Measurements from ENCODE around the gene CPLX4. TPM values are rescaled to one million over a fixed set of nuclear protein-coding genes. Genes with fewer than 3 reads are reported as not detected.

The CPLX4 gene
- total RNA-seq, 2 donors from 2014 or later: not detected

DNA sequence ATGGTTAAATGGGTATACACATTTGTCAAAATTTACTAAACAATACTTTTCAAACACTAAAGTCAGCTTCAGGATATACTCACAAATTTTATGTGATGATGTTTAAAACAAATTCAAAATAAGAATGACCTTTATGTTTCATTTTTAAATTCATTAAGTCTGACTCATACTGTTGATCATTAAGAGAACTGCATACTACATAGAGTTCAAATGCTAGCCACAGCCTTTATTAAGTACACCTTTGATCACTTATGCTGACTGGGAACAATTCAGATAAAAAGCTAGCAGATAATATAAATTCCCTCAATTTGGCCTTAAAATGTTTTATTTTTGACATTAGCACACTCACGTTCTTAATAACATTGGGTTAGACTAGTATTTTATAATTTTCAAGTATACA lies 26.5 kb upstream of the CPLX4 start:
- intact Hi-C loops (cut with DNase I): no loop called here
- H3K27ac ChIP-seq: no peak overlapping the region
- TF ChIP-seq, protein P1, sequence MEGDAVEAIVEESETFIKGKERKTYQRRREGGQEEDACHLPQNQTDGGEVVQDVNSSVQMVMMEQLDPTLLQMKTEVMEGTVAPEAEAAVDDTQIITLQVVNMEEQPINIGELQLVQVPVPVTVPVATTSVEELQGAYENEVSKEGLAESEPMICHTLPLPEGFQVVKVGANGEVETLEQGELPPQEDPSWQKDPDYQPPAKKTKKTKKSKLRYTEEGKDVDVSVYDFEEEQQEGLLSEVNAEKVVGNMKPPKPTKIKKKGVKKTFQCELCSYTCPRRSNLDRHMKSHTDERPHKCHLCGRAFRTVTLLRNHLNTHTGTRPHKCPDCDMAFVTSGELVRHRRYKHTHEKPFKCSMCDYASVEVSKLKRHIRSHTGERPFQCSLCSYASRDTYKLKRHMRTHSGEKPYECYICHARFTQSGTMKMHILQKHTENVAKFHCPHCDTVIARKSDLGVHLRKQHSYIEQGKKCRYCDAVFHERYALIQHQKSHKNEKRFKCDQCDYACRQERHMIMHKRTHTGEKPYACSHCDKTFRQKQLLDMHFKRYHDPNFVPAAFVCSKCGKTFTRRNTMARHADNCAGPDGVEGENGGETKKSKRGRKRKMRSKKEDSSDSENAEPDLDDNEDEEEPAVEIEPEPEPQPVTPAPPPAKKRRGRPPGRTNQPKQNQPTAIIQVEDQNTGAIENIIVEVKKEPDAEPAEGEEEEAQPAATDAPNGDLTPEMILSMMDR (IDR thresholded peaks at IDR 0.05): no peak
- no peak overlapping the region for H3K9ac ChIP-seq (ENCODE audit: low read depth in 2 of 2, low read length in 2 of 2)
- H3K27me3 ChIP-seq: no peaks in the 10 kb centered on the region
- H3K4me3 ChIP-seq: no peak overlapping the region
- H3K4me1 ChIP-seq: no peaks in the 10 kb centered on the region
- no peaks in the 10 kb centered on the region for H3K9me3 ChIP-seq
- H3K36me3 ChIP-seq: peaks cover 8% of the 10 kb centered on the region
- no peak for DNase-seq

DNA sequence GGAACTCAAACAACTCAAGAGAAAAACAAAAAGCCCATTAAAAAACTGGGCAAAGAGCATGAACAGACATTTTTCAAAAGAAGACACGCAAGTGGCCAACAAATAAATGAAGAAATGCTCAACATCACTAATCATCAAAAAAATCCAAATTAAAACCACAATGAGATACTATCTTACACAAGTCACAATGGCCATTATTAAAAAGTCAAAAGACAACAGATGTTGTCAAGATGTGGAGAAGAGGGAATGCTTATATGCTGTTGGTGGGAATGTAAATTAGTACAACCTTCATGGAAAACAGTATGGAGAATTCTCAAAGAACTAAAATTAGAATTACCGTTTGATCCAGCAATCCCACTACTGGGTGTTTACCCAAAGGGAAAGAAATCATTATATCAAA lies 25.5 kb upstream of the CPLX4 start:
- Histone ChIP-seq H3K36me3 (peaks cover 6% of the 10 kb centered on the region), H3K4me1 (no peaks in the 10 kb centered on the region), H3K4me3 (no peak overlapping the region), H3K27me3 (no peaks in the 10 kb centered on the region), H3K9me3 (no peaks in the 10 kb centered on the region), H3K27ac (no peak overlapping the region), H3K9ac (ENCODE audit: low read depth in 2 of 2, low read length in 2 of 2) (no peak overlapping the region)
- no peak for DNase-seq
- TF ChIP-seq, protein P1 (IDR thresholded peaks at IDR 0.05): no peak
- intact Hi-C loops (cut with DNase I): no loop called here

DNA sequence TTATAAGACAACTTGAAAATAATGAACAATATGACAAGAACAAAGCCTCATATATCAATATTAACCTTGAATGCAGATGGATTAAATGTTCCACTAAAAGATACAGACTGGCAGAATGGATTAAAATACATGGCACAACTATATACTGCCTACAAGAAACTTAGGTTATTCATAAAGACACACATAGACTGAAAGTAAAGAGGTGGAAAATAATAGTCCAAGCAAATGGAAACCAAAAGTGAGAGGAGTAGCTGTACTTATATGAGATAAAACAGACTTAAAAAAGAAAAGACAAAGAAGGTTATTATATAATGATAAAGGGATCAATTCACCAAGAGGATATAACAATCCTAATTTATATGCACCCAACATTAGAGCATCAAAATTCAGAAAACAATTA lies 22.4 kb upstream of the CPLX4 start:
- H3K9me3 ChIP-seq: no peaks in the 10 kb centered on the region
- no peak for DNase-seq
- no peaks in the 10 kb centered on the region for H3K27me3 ChIP-seq
- TF ChIP-seq, protein P1 (IDR thresholded peaks at IDR 0.05): no peak
- H3K27ac ChIP-seq: no peak overlapping the region
- no peaks in the 10 kb centered on the region for H3K4me1 ChIP-seq
- H3K9ac ChIP-seq (ENCODE audit: low read depth in 2 of 2, low read length in 2 of 2): no peak overlapping the region
- H3K36me3 ChIP-seq: peaks cover 5% of the 10 kb centered on the region
- intact Hi-C loops (cut with DNase I): no loop called here
- H3K4me3 ChIP-seq: no peak overlapping the region

DNA sequence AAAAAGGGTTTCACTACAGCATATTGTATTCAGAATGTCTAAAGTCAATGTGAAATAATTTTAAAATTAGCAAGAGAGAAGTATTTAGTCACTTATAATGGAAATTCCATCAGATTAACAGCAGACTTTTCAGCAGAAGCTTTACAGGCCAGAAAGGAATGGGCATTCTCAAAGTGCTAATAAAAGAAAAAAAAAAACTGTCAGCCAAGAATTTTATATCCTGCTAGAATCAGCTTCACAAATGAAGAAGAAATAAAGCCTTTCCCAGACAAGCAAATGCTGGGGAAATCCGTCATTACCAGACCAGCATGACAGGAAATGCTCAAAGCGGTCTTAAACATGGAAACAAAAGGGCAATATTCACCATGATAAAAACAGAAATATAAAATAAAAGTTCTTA lies 21.9 kb upstream of the CPLX4 start:
- TF ChIP-seq, protein P1 (IDR thresholded peaks at IDR 0.05): no peak
- no peak overlapping the region for H3K9ac ChIP-seq (ENCODE audit: low read depth in 2 of 2, low read length in 2 of 2)

DNA sequence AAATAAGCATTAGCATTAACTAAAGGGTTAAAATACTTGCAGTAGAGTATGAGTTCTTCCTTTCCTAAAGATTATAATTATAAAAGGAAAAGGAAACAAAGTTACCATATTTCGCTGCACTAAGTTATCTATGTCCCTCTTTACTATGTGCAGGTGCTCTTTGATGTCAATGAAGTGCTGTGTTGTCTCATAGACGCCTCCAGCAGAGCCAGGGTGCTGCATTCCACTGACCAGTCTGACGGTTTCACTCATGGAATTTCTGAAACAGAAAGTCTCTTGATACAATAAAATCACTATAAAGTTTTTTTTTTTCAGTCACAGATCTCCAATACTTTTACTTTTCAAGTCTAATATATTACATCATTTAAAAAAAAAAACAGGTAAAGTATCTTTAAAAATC lies 14.5 kb upstream of the CPLX4 start:
- TF ChIP-seq, protein P1 (IDR thresholded peaks at IDR 0.05): no peak
- Histone ChIP-seq H3K4me3 (no peak overlapping the region), H3K9ac (ENCODE audit: low read depth in 2 of 2, low read length in 2 of 2) (no peak overlapping the region), H3K9me3 (no peaks in the 10 kb centered on the region), H3K27me3 (no peaks in the 10 kb centered on the region), H3K36me3 (no peaks in the 10 kb centered on the region), H3K27ac (no peak overlapping the region), H3K4me1 (no peaks in the 10 kb centered on the region)
- intact Hi-C loops (cut with DNase I): no loop called here
- DNase-seq: no peak

More for the DNA sequence above, 21.9 kb upstream of the CPLX4 start:
- Histone ChIP-seq H3K27me3 (no peaks in the 10 kb centered on the region), H3K4me3 (no peak overlapping the region), H3K9me3 (no peaks in the 10 kb centered on the region), H3K4me1 (no peaks in the 10 kb centered on the region), H3K36me3 (no peaks in the 10 kb centered on the region), H3K27ac (no peak overlapping the region)
- intact Hi-C loops (cut with DNase I): no loop called here
- no peak for DNase-seq

DNA sequence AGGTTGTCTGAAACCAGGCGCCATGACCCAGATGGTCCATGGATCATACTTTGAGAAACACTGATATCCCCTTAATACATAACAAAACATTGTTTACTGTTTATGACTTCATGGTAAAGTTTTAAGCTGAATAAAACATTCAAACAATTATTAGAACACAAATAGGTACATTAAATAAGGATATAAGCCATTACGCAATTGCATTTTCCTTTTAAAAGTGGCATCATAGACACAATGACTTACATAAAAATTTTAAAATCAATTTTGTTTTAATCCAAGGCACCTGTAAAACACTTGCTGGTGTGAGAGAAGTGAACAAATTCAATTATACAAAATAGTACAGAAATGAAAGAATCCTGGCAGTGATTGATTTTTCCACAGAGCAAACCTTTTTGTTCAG lies 10.2 kb upstream of the CPLX4 start:
- no peak overlapping the region for H3K9ac ChIP-seq (ENCODE audit: low read depth in 2 of 2, low read length in 2 of 2)
- TF ChIP-seq, protein P1 (IDR thresholded peaks at IDR 0.05): no peak
- H3K27me3 ChIP-seq: no peaks in the 10 kb centered on the region
- intact Hi-C loops (cut with DNase I): no loop called here
- no peak overlapping the region for H3K27ac ChIP-seq
- H3K4me1 ChIP-seq: no peaks in the 10 kb centered on the region
- H3K36me3 ChIP-seq: no peaks in the 10 kb centered on the region
- H3K4me3 ChIP-seq: no peak overlapping the region
- DNase-seq: no peak
- H3K9me3 ChIP-seq: no peaks in the 10 kb centered on the region
